GM20000 (cell line): Measurements from ENCODE around the gene GALNT1.

Experiments used
- DNase-seq: peaks from one replicate; pipeline ENCODE4 v3.0.0; 2012; ENCODE audit warnings: low spot score
- CTCF ChIP-seq: IDR thresholded peaks from 2 replicates; pipeline ENCODE4 v1.5.1; 2012; ENCODE audit warnings: mild to moderate bottlenecking, control low read depth; ENCODE audit errors: extremely low read depth, missing control alignments

The GALNT1 gene

GRCh38 chr18:35750929-35751328, 169.4 kb downstream of the GALNT1 start:
- no peak for TF ChIP-seq CTCF
- DNase-seq: no peak

GRCh38 chr18:35753306-35753910, 171.9 kb downstream of the GALNT1 start:
- no peak for DNase-seq
- TF ChIP-seq CTCF: no peak

- no peak for TF ChIP-seq CTCF
- no peak for DNase-seq
Measured at GRCh38 chr18:35754464-35754863, 172.9 kb downstream of the GALNT1 start.

- no peak for DNase-seq
Measured at GRCh38 chr18:35755369-35755768, 173.8 kb downstream of the GALNT1 start.

GRCh38 chr18:35756506-35757117, 175.1 kb downstream of the GALNT1 start:
- peak; percentile 50 for TF ChIP-seq CTCF

More at GRCh38 chr18:35755369-35755768, 173.8 kb downstream of the GALNT1 start:
- TF ChIP-seq CTCF: no peak

More at GRCh38 chr18:35756506-35757117, 175.1 kb downstream of the GALNT1 start:
- peak; percentile 66 for DNase-seq
